Vagina (tissue), 2 donors: ENCODE measurements around the gene GRIA1.

Experiments used
- POLR2A ChIP-seq, 2 donors: fragments of 450-650 bp; IDR thresholded peaks; one replicate each; pipeline ENCODE4 v1.6.1; 2017; ENCODE audit warnings: antibody characterized with exemption in 2 of 2, mild to moderate bottlenecking in 2 of 2, moderate library complexity in 2 of 2
- POLR2AphosphoS5 ChIP-seq, 2 donors: sonication (generic); formaldehyde crosslinking; IDR thresholded peaks; one replicate each; pipeline ENCODE4 v1.9.0; 2017; ENCODE audit warnings: antibody characterized with exemption in 2 of 2, mild to moderate bottlenecking in 2 of 2, low read depth in 1 of 2; ENCODE audit not compliant: insufficient read depth in 1 of 2
- TF ChIP-seq, protein P1 (sequence below), 3 experiments: fragments of 450-650 bp in 2 of 3; fragments of 200-600 bp in 1 of 3; sonication (generic) in 1 of 3; IDR thresholded peaks; one replicate each; pipeline ENCODE4 v1.5.1; 2017 to 2019; ENCODE audit warnings: antibody characterized with exemption in 3 of 3, mild to moderate bottlenecking in 2 of 3, moderate library complexity in 2 of 3

DNA sequence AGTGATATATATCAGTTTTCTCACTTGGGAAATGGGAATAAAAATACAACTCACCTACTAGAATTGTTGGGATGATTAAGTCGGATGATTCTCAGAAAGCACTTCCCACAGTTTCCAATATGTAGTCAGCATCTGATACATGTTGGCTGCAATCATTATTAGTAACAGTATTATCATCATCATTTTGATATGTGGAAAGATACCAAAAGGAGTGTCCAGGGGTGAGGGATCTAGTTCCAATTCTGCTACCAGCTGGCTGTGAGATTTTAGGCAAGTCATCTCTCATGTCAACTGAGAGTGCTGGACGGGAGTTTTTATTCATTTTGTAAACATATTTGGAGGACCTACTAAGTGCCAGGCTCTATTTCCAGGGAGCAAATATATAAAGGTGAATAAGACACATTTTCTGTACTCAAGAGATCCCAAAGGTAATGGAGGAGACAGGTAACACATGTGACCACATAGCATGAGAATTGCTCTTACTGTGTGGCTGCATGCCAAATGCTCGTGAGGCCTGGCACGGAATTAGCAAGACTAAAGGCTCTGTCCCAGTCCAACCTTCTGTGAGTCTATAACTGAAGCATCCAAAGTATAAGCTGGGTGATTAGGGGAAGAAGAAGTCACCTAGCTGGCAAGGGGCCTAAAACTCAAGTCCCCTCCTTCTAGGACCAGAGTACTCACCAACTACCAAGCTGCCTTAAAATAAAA lies 83.0 kb downstream of the GRIA1 start:
- TF ChIP-seq, protein P1, sequence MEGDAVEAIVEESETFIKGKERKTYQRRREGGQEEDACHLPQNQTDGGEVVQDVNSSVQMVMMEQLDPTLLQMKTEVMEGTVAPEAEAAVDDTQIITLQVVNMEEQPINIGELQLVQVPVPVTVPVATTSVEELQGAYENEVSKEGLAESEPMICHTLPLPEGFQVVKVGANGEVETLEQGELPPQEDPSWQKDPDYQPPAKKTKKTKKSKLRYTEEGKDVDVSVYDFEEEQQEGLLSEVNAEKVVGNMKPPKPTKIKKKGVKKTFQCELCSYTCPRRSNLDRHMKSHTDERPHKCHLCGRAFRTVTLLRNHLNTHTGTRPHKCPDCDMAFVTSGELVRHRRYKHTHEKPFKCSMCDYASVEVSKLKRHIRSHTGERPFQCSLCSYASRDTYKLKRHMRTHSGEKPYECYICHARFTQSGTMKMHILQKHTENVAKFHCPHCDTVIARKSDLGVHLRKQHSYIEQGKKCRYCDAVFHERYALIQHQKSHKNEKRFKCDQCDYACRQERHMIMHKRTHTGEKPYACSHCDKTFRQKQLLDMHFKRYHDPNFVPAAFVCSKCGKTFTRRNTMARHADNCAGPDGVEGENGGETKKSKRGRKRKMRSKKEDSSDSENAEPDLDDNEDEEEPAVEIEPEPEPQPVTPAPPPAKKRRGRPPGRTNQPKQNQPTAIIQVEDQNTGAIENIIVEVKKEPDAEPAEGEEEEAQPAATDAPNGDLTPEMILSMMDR (IDR thresholded peaks at IDR 0.05) = no peak
- TF ChIP-seq POLR2A (IDR thresholded peaks at IDR 0.05) (no peak), POLR2AphosphoS5 (IDR thresholded peaks at IDR 0.05; ENCODE audit: insufficient read depth in 1 of 2, low read depth in 1 of 2) (no peak)
